ENCODE results near the gene SMPDL3A.

GRCh38 chr6:122839906-122840305 is 50.8 kb downstream of the SMPDL3A start:
- TF ChIP-seq, protein P1, sequence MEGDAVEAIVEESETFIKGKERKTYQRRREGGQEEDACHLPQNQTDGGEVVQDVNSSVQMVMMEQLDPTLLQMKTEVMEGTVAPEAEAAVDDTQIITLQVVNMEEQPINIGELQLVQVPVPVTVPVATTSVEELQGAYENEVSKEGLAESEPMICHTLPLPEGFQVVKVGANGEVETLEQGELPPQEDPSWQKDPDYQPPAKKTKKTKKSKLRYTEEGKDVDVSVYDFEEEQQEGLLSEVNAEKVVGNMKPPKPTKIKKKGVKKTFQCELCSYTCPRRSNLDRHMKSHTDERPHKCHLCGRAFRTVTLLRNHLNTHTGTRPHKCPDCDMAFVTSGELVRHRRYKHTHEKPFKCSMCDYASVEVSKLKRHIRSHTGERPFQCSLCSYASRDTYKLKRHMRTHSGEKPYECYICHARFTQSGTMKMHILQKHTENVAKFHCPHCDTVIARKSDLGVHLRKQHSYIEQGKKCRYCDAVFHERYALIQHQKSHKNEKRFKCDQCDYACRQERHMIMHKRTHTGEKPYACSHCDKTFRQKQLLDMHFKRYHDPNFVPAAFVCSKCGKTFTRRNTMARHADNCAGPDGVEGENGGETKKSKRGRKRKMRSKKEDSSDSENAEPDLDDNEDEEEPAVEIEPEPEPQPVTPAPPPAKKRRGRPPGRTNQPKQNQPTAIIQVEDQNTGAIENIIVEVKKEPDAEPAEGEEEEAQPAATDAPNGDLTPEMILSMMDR (conservative IDR thresholded peaks at IDR 0.05; ENCODE audit: low read depth, low read length), result no peak
- no peak for TF ChIP-seq EZH2 (IDR thresholded peaks at IDR 0.05; ENCODE audit: borderline replicate concordance, low read depth, low read length, poor library complexity, severe bottlenecking)
